ENCODE measurements around the gene NR6A1.

Gene NR6A1

DNA sequence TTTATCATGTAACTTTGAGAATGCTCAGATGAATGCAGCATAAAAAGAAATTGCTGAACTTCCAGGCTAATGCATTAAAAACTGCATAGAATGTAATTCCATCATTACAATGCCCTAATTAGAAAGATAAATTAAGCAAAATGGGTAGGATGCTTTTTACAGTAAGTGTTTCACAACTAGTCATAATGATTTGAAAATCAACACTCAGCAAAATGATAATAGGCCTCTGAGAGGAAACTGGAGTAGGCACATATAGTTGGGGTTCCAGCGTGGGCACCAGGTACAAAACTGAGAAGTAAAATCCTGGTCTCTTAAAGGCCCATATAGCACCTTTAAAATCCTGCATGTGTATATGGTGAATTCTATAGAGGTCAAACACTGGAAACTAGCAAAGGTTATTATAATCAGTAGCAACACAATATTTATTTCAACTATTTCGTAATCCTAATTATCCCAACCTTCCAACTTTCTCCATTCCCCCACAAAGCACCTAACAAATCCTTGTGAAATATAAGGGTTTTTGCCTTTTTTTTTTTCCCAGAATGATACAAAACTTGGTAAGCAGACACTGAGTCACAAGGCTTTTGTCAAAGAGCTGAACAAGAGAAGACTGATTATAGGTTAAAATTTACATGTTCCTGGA, 155.9 kb downstream of the NR6A1 start:
- no peaks in the 10 kb centered on the region for H3K36me3 ChIP-seq (ENCODE audit: control insufficient read depth, insufficient read depth, low read length)
- H2AFZ ChIP-seq: no peak overlapping the region
- H3K9me3 ChIP-seq (ENCODE audit: control insufficient read depth, low read length): no peaks in the 10 kb centered on the region
- no peak overlapping the region for H3K27ac ChIP-seq
- H3K4me1 ChIP-seq: no peaks in the 10 kb centered on the region
- no peak overlapping the region for H3K4me2 ChIP-seq (ENCODE audit: low read length)
- TF ChIP-seq, protein P1, sequence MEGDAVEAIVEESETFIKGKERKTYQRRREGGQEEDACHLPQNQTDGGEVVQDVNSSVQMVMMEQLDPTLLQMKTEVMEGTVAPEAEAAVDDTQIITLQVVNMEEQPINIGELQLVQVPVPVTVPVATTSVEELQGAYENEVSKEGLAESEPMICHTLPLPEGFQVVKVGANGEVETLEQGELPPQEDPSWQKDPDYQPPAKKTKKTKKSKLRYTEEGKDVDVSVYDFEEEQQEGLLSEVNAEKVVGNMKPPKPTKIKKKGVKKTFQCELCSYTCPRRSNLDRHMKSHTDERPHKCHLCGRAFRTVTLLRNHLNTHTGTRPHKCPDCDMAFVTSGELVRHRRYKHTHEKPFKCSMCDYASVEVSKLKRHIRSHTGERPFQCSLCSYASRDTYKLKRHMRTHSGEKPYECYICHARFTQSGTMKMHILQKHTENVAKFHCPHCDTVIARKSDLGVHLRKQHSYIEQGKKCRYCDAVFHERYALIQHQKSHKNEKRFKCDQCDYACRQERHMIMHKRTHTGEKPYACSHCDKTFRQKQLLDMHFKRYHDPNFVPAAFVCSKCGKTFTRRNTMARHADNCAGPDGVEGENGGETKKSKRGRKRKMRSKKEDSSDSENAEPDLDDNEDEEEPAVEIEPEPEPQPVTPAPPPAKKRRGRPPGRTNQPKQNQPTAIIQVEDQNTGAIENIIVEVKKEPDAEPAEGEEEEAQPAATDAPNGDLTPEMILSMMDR (IDR thresholded peaks at IDR 0.05): no peak
- H3K9ac ChIP-seq: no peak overlapping the region
- no peak overlapping the region for H3K4me3 ChIP-seq (ENCODE audit: low read depth, low read length)
- H3K79me2 ChIP-seq: no peaks in the 10 kb centered on the region
- H3K27me3 ChIP-seq (ENCODE audit: control insufficient read depth, insufficient read depth, low read length): no peaks in the 10 kb centered on the region

DNA sequence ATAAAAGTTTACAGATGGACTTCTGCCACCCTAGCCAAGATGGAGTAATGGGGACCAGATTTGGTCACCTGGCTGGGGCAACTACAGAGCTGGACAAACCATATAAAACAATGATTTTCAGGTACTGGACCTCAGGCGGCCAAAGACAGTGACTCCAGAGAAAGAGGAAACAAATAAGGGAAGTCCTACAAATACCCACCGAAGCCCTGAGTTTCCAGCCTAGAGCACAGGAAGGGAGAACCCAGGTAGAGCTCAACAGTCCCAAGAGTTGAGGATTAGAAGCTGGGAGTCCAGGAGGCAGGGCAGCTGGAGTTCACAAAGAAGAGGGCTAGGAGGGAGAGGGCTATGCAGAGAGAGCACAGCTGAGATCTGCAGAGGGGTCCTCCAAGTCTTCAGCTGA, 157.3 kb downstream of the NR6A1 start:
- no peak overlapping the region for H2AFZ ChIP-seq
- H3K4me1 ChIP-seq: no peaks in the 10 kb centered on the region
- no peaks in the 10 kb centered on the region for H3K27me3 ChIP-seq (ENCODE audit: control insufficient read depth, insufficient read depth, low read length)
- no peaks in the 10 kb centered on the region for H3K79me2 ChIP-seq
- no peaks in the 10 kb centered on the region for H3K9me3 ChIP-seq (ENCODE audit: control insufficient read depth, low read length)
- H3K9ac ChIP-seq: no peak overlapping the region
- H3K36me3 ChIP-seq (ENCODE audit: control insufficient read depth, insufficient read depth, low read length): no peaks in the 10 kb centered on the region
- no peak overlapping the region for H3K4me2 ChIP-seq (ENCODE audit: low read length)
- TF ChIP-seq, protein P1 (IDR thresholded peaks at IDR 0.05): no peak
- H3K4me3 ChIP-seq (ENCODE audit: low read depth, low read length): no peak overlapping the region
- no peak overlapping the region for H3K27ac ChIP-seq

DNA sequence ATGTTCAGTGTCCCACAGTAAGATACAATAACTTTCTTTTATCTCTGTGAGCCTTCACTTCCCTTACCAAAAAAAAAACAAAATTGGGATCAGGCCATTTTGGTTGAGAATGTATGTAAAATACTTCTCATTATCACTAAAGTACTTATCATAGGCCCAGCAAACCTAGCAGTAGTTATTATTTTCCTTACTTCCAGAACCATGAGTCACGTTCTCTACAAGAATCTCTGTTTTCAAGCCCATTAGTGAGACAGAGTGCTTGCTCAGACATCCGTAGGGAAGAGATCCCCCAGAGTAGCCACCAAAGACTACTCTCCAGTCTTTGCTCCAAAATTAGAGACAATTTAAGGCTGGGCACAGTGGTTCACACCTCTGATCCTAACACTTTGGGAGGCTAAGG, 160.0 kb downstream of the NR6A1 start:
- no peaks in the 10 kb centered on the region for H3K36me3 ChIP-seq (ENCODE audit: control insufficient read depth, insufficient read depth, low read length)
- H3K9ac ChIP-seq: no peak overlapping the region

DNA sequence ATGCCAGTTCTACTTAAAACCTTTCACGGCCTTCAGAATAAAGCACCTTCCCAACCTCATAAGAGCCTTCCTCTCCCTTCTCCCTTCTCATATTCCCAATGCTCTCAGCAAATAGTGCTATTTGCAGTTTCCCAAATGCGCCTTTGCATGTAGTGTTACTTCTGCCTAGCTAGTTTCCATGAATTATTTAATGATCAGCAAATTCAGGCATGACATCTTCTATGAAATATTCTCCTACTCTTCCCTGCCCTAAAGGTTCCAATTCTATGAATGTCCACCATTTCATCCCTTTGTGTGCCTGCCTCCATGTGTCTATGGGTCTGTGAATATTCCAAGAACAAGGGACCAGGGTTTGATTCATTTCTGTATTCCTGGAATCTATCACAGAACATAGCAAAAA, 165.1 kb downstream of the NR6A1 start:
- Histone ChIP-seq H3K79me2 (no peaks in the 10 kb centered on the region), H2AFZ (no peak overlapping the region)
- TF ChIP-seq, protein P1 (IDR thresholded peaks at IDR 0.05): no peak

More for the DNA sequence above, 160.0 kb downstream of the NR6A1 start:
- TF ChIP-seq, protein P1 (IDR thresholded peaks at IDR 0.05): no peak
- Histone ChIP-seq H3K9me3 (ENCODE audit: control insufficient read depth, low read length) (no peaks in the 10 kb centered on the region), H3K79me2 (no peaks in the 10 kb centered on the region), H3K27me3 (ENCODE audit: control insufficient read depth, insufficient read depth, low read length) (no peaks in the 10 kb centered on the region), H3K4me2 (ENCODE audit: low read length) (no peak overlapping the region), H3K4me3 (ENCODE audit: low read depth, low read length) (no peak overlapping the region), H3K4me1 (no peaks in the 10 kb centered on the region), H3K27ac (no peak overlapping the region), H2AFZ (no peak overlapping the region)

GRCh38 chr9:124605258-124605657, 165.9 kb downstream of the NR6A1 start:
- TF ChIP-seq, protein P1 (IDR thresholded peaks at IDR 0.05): no peak
- no peaks in the 10 kb centered on the region for H3K4me1 ChIP-seq
- H3K79me2 ChIP-seq: no peaks in the 10 kb centered on the region
- H3K4me3 ChIP-seq (ENCODE audit: low read depth, low read length): no peak overlapping the region
- H3K27ac ChIP-seq: no peak overlapping the region
- H2AFZ ChIP-seq: no peak overlapping the region
- no peaks in the 10 kb centered on the region for H3K9me3 ChIP-seq (ENCODE audit: control insufficient read depth, low read length)
- H3K27me3 ChIP-seq (ENCODE audit: control insufficient read depth, insufficient read depth, low read length): no peaks in the 10 kb centered on the region
- no peak overlapping the region for H3K9ac ChIP-seq
- H3K4me2 ChIP-seq (ENCODE audit: low read length): no peak overlapping the region
- H3K36me3 ChIP-seq (ENCODE audit: control insufficient read depth, insufficient read depth, low read length): no peaks in the 10 kb centered on the region

More for the DNA sequence above, 165.1 kb downstream of the NR6A1 start:
- H3K9ac ChIP-seq: no peak overlapping the region
- H3K4me1 ChIP-seq: no peaks in the 10 kb centered on the region
- no peaks in the 10 kb centered on the region for H3K36me3 ChIP-seq (ENCODE audit: control insufficient read depth, insufficient read depth, low read length)
- H3K4me2 ChIP-seq (ENCODE audit: low read length): no peak overlapping the region
- no peaks in the 10 kb centered on the region for H3K27me3 ChIP-seq (ENCODE audit: control insufficient read depth, insufficient read depth, low read length)
- H3K9me3 ChIP-seq (ENCODE audit: control insufficient read depth, low read length): no peaks in the 10 kb centered on the region
- H3K4me3 ChIP-seq (ENCODE audit: low read depth, low read length): no peak overlapping the region
- H3K27ac ChIP-seq: no peak overlapping the region

All from parathyroid adenoma (tissue), 2 donors.